GM21526 (cell line): ENCODE results near the gene PTPRN2.
"Not testable (repeated sequence)": the region's sequence is repeated elsewhere in the genome, so short reads cannot be mapped to it uniquely, and the experiment has no call there.

ENCODE experiments used
- ATAC-seq: cut with Tn5 transposase; IDR thresholded peaks from one replicate; pipeline ENCODE4 v1.9.1; 2021; ENCODE audit warnings: moderate library complexity; ENCODE audit not compliant: unreplicated experiment, low FRiP score

The PTPRN2 gene

GRCh38 chr7:158295966-158296797 is 291.4 kb downstream of the PTPRN2 start:
- ATAC-seq: no peak

- ATAC-seq: not testable (repeated sequence)
Measured at GRCh38 chr7:158294468-158295215, 293.0 kb downstream of the PTPRN2 start.

GRCh38 chr7:158292948-158293347 is 294.7 kb downstream of the PTPRN2 start:
- no peak for ATAC-seq

GRCh38 chr7:158291998-158292397 is 295.6 kb downstream of the PTPRN2 start:
- no peak for ATAC-seq

- no peak for ATAC-seq
Measured at GRCh38 chr7:158289761-158290523, 297.7 kb downstream of the PTPRN2 start.

- ATAC-seq: no peak
Measured at GRCh38 chr7:158289231-158289630, 298.4 kb downstream of the PTPRN2 start.

GRCh38 chr7:158286210-158286609 is 301.4 kb downstream of the PTPRN2 start:
- ATAC-seq: no peak

- ATAC-seq: no peak
Measured at GRCh38 chr7:158285383-158285770, 302.2 kb downstream of the PTPRN2 start.

GRCh38 chr7:158284617-158285382 is 302.8 kb downstream of the PTPRN2 start:
- ATAC-seq: no peak

GRCh38 chr7:158284121-158284520 is 303.5 kb downstream of the PTPRN2 start:
- no peak for ATAC-seq

GRCh38 chr7:158283016-158283974 is 304.3 kb downstream of the PTPRN2 start:
- no peak for ATAC-seq

GRCh38 chr7:158282461-158283001 is 305.1 kb downstream of the PTPRN2 start:
- ATAC-seq: no peak

- ATAC-seq: no peak
Measured at GRCh38 chr7:158281441-158281840, 306.2 kb downstream of the PTPRN2 start.

GRCh38 chr7:158280448-158281144 is 307.0 kb downstream of the PTPRN2 start:
- no peak for ATAC-seq

GRCh38 chr7:158279539-158280447 is 307.8 kb downstream of the PTPRN2 start:
- no peak for ATAC-seq

- no peak for ATAC-seq
Measured at GRCh38 chr7:158278745-158279320, 308.8 kb downstream of the PTPRN2 start.
